ENCODE measurements around the gene UMODL1.

GRCh38 chr21:42043201-42043895 lies 27.8 kb upstream of the UMODL1 start:
- TF ChIP-seq GATA3 (IDR thresholded peaks at IDR 0.05; ENCODE audit: low read depth, low read length), result no peak
- no peak for TF ChIP-seq GATA2 (IDR thresholded peaks at IDR 0.05; ENCODE audit: low read depth, low read length)

Data from SH-SY5Y (cell line).